Panc1 (cell line): Measurements from ENCODE around the gene NDUFS8. TPM values are rescaled to one million over a fixed set of nuclear protein-coding genes. Genes with fewer than 3 reads are reported as not detected.

Experiments
- ATAC-seq: fragments of 200-7000 bp; cut with Tn5 transposase; 2 replicates; pipeline ENCODE4 v1.9.1; 2020; ENCODE audit warnings: mild to moderate bottlenecking, moderate library complexity
- BruUV-seq: library from RNA; stranded (reverse); fragments of 400-500 nt; replicated peaks from 2 replicates; lab custom pipeline; 2021; lab: Mats Ljungman, UMichigan
- CTCF ChIA-PET: fragments of 300-600 bp; sonication (Branson Sonifier 250); formaldehyde crosslinking; loops from one replicate; lab custom pipeline; 2022; ENCODE audit warnings: antibody characterized with exemption; lab: Charles Lee
- POLR2A ChIA-PET: fragments of 300-600 bp; sonication (Branson Sonifier 250); formaldehyde crosslinking; loops from one replicate; lab custom pipeline; 2022; ENCODE audit warnings: antibody characterized with exemption; lab: Charles Lee
- DNase-seq: peaks from one replicate; pipeline ENCODE4 v3.0.0-alpha.2; 2010; ENCODE audit warnings: low read depth, low spot score
- H3K27ac ChIP-seq: 2 replicates; pipeline ENCODE4 v1.5.1; 2011; ENCODE audit warnings: mild to moderate bottlenecking, low read length, inconsistent platforms
- H3K27me3 ChIP-seq: fragments of 200-500 bp; sonication (Bioruptor generic); 2 replicates; pipeline ENCODE4 v1.6.0; 2014; ENCODE audit warnings: low read length, inconsistent platforms; ENCODE audit not compliant: control insufficient read depth, insufficient read depth
- H3K36me3 ChIP-seq: fragments of 200-500 bp; sonication (Bioruptor generic); 2 replicates; pipeline ENCODE4 v1.5.1; 2014; ENCODE audit warnings: inconsistent platforms, mild to moderate bottlenecking, low read length, moderate library complexity; ENCODE audit not compliant: control insufficient read depth, insufficient read depth
- H3K4me1 ChIP-seq: 2 replicates; pipeline ENCODE4 v1.5.1; 2011; ENCODE audit warnings: inconsistent platforms, mild to moderate bottlenecking, low read length, moderate library complexity; ENCODE audit not compliant: control insufficient read depth, insufficient read depth
- H3K4me3 ChIP-seq, 2 experiments: 2 replicates each; pipeline ENCODE4 v1.5.1; 2011 to 2012; ENCODE audit warnings: low read depth in 2 of 2, low read length in 2 of 2, mild to moderate bottlenecking in 2 of 2, inconsistent platforms in 1 of 2, moderate library complexity in 1 of 2
- H3K9me3 ChIP-seq: fragments of 200-500 bp; sonication (Bioruptor generic); 2 replicates; pipeline ENCODE4 v1.5.1; 2014; ENCODE audit warnings: low read depth, mild to moderate bottlenecking, inconsistent platforms, low read length, moderate library complexity; ENCODE audit not compliant: control insufficient read depth, insufficient read depth
- CTCF ChIP-seq: fragments of 450-650 bp; IDR thresholded peaks from 2 replicates; pipeline ENCODE4 v1.5.1; 2017; ENCODE audit warnings: mild to moderate bottlenecking
- POLR2AphosphoS5 ChIP-seq: IDR thresholded peaks from 2 replicates; pipeline ENCODE4 v1.6.1; 2012; ENCODE audit warnings: mild to moderate bottlenecking, low read depth, low read length, moderate library complexity
- REST ChIP-seq, 2 experiments: IDR thresholded peaks; 2 replicates each; pipeline ENCODE4 v1.6.1; 2011 to 2012; ENCODE audit warnings: low read depth in 2 of 2, control low read depth in 1 of 2, low read length in 1 of 2, mild to moderate bottlenecking in 1 of 2, moderate library complexity in 1 of 2; ENCODE audit not compliant: insufficient read depth in 1 of 2
- SIN3A ChIP-seq: IDR thresholded peaks from 2 replicates; pipeline ENCODE4 v1.6.1; 2012; ENCODE audit warnings: low read depth, mild to moderate bottlenecking, low read length, moderate library complexity, borderline replicate concordance; ENCODE audit not compliant: insufficient read depth
- TCF7L2 ChIP-seq: IDR thresholded peaks from 2 replicates; pipeline ENCODE4 v1.6.1; 2011; ENCODE audit warnings: mild to moderate bottlenecking, low read depth, low read length, inconsistent platforms
- in situ Hi-C: cut with HindIII; loops from 2 replicates; pipeline ENCODE4 v1.10.0; 2016; ENCODE audit warnings: low sequenced_read_pairs, low pct_unique_long_range_greater_than_20kb
- intact Hi-C: fragments of 100-400 bp; cut with micrococcal nuclease; formaldehyde crosslinking; loops from one replicate; pipeline ENCODE4 v1.10.0; 2022; ENCODE audit not compliant: unreplicated experiment
- total RNA-seq: library from RNA; stranded (reverse); gene quantifications from one replicate; pipeline ENCODE4 v1.2.1, GENCODE V29; 2021; ENCODE audit not compliant: unreplicated experiment

The NDUFS8 gene
- total RNA-seq, 1 experiment from 2014 or later: 289 TPM

- no TSS peak for BruUV-seq
- Histone ChIP-seq H3K27me3 (no peaks in the 10 kb centered on the region), H3K9me3 (no peaks in the 10 kb centered on the region), H3K4me3 (peak overlapping the region; percentile 51 to 66), H3K36me3 (no peaks in the 10 kb centered on the region), H3K27ac (peak overlapping the region; percentile 80), H3K4me1 (peaks cover 22% of the 10 kb centered on the region)
- intact Hi-C loops (no loop called here), in situ Hi-C loops (no loop called here)
- ATAC-seq: no peak
- no peak for DNase-seq
- ChIA-PET POLR2A (no interaction called here), CTCF (no interaction called here)
- TF ChIP-seq POLR2AphosphoS5 (no peak), TCF7L2 (no peak), REST (IDR thresholded peaks at IDR 0.05; ENCODE audit: insufficient read depth in 1 of 2, low read depth in 2 of 2, low read length in 1 of 2) (no peak), SIN3A (no peak), CTCF (no peak)
These were observed 25.7 kb upstream of the NDUFS8 start for GRCh38 chr11:68004551-68005335.

GRCh38 chr11:68006606-68007166, 23.8 kb upstream of the NDUFS8 start:
- Histone ChIP-seq H3K36me3 (no peaks in the 10 kb centered on the region), H3K4me3 (no peak overlapping the region), H3K27me3 (no peaks in the 10 kb centered on the region), H3K4me1 (peaks cover 42% of the 10 kb centered on the region), H3K27ac (peak overlapping the region; percentile 18; the same call in 1 of the 2 replicates), H3K9me3 (no peaks in the 10 kb centered on the region)
- CTCF ChIA-PET: no interaction called here
- DNase-seq: no peak
- in situ Hi-C loops: no loop called here
- intact Hi-C loops: no loop called here
- BruUV-seq: no TSS peak
- POLR2A ChIA-PET: no interaction called here
- TF ChIP-seq SIN3A: no peak
- ATAC-seq: no peak
